CD4-positive, CD25-positive, alpha-beta regulatory T cell (primary cell): Measurements from ENCODE around the gene PDGFD. TPM values are rescaled to one million over a fixed set of nuclear protein-coding genes. Genes with fewer than 3 reads are reported as not detected.

ENCODE experiments used
- ATAC-seq, 2 donors: fragments of 150-1000 bp; cut with Tn5 transposase; one replicate each; pipeline ENCODE4 v1.10.0; 2021; ENCODE audit warnings: low read depth in 2 of 2, moderate number of reproducible peaks in 2 of 2, moderate library complexity in 1 of 2
- DNase-seq, 3 donors: peaks; one replicate each; pipeline versions ENCODE4 v3.0.0 to v3.0.0-alpha.2; 2012 to 2022; ENCODE audit warnings: mixed read lengths in 1 of 3
- H3K27ac ChIP-seq: one replicate; pipeline ENCODE4 v1.7.0; 2013; ENCODE audit warnings: mild to moderate bottlenecking, low read length; ENCODE audit not compliant: insufficient read depth, poor library complexity, severe bottlenecking
- H3K27me3 ChIP-seq: one replicate; pipeline ENCODE4 v1.7.0; 2013; ENCODE audit warnings: low read length; ENCODE audit not compliant: control insufficient read depth, insufficient read depth
- H3K36me3 ChIP-seq: one replicate; pipeline ENCODE4 v1.7.0; 2013; ENCODE audit warnings: mild to moderate bottlenecking, low read length, moderate library complexity; ENCODE audit not compliant: control insufficient read depth, insufficient read depth
- H3K4me1 ChIP-seq: 2 replicates; pipeline ENCODE4 v1.7.0; 2013; ENCODE audit warnings: mild to moderate bottlenecking, low read length; ENCODE audit not compliant: insufficient read depth, control insufficient read depth, poor library complexity, severe bottlenecking
- H3K4me3 ChIP-seq: one replicate; pipeline ENCODE4 v1.7.0; 2013; ENCODE audit warnings: low read depth, mild to moderate bottlenecking, low read length, moderate library complexity
- H3K9me3 ChIP-seq, 2 experiments: 1 replicate in 1 of 2; 2 replicates in 1 of 2; pipeline ENCODE4 v1.7.0; 2013; ENCODE audit warnings: low read length in 2 of 2, mild to moderate bottlenecking in 1 of 2, moderate library complexity in 1 of 2; ENCODE audit not compliant: control insufficient read depth in 2 of 2
- H3K27ac Mint-ChIP-seq, 3 donors: one replicate each; pipeline ENCODE4 v1.8.0; 2020 to 2022; ENCODE audit warnings: mild to moderate bottlenecking in 3 of 3, mixed read lengths in 3 of 3, moderate library complexity in 2 of 3
- H3K27me3 Mint-ChIP-seq: one replicate; pipeline ENCODE4 v1.8.0; 2022; ENCODE audit warnings: mild to moderate bottlenecking, mixed read lengths
- H3K36me3 Mint-ChIP-seq: one replicate; pipeline ENCODE4 v1.8.0; 2020; ENCODE audit warnings: mixed read lengths
- H3K4me1 Mint-ChIP-seq, 4 donors: one replicate each; pipeline ENCODE4 v1.8.0; 2020 to 2022; ENCODE audit warnings: mixed read lengths in 4 of 4, mild to moderate bottlenecking in 1 of 4
- H3K4me3 Mint-ChIP-seq, 4 donors: one replicate each; pipeline ENCODE4 v1.8.0; 2020 to 2022; ENCODE audit warnings: mild to moderate bottlenecking in 4 of 4, mixed read lengths in 4 of 4, moderate library complexity in 3 of 4
- H3K9me3 Mint-ChIP-seq, 7 donors: one replicate each; pipeline ENCODE4 v1.8.0; 2020 to 2022; ENCODE audit warnings: mixed read lengths in 7 of 7, mild to moderate bottlenecking in 3 of 7, moderate library complexity in 2 of 7
- polyA plus RNA-seq, 4 donors: library from polyadenylated mRNA; unstranded; fragments of 300-500 nt; fragmentation: Illumina TruSeq; gene quantifications; one replicate each; pipeline ENCODE4 v1.2.3, GENCODE V29; 2021
- total RNA-seq: library from RNA; stranded (reverse); gene quantifications from one replicate; pipeline ENCODE4 v1.2.3, GENCODE V29; 2022

The PDGFD gene
- total and polyA plus RNA-seq, 5 donors from 2014 or later = 0.05 TPM; not detected in 4

- no peaks in the 10 kb centered on the region for H3K36me3 Mint-ChIP-seq
- no peak overlapping the region for H3K4me3 Mint-ChIP-seq
- Histone ChIP-seq H3K27ac (no peak overlapping the region), H3K4me3 (no peak overlapping the region), H3K4me1 (no peaks in the 10 kb centered on the region), H3K27me3 (no peaks in the 10 kb centered on the region), H3K36me3 (no peaks in the 10 kb centered on the region), H3K9me3 (peaks cover 0 to 6% of the 10 kb centered on the region in 2 experiments)
- ATAC-seq (no peak), DNase-seq (no peak)
- H3K27ac Mint-ChIP-seq = no peak overlapping the region
- H3K9me3 Mint-ChIP-seq = peaks cover 3 to 14% (median 6%) of the 10 kb centered on the region in 7 donors
- no peaks in the 10 kb centered on the region for H3K27me3 Mint-ChIP-seq
- H3K4me1 Mint-ChIP-seq = no peaks in the 10 kb centered on the region
These were observed 270.6 kb downstream of the PDGFD start for GRCh38 chr11:103893371-103893770.

- H3K27ac Mint-ChIP-seq = no peak overlapping the region
- H3K4me3 Mint-ChIP-seq = no peak overlapping the region
- H3K36me3 ChIP-seq = no peaks in the 10 kb centered on the region
- H3K27me3 Mint-ChIP-seq = no peaks in the 10 kb centered on the region
- no peak for ATAC-seq
- no peaks in the 10 kb centered on the region for H3K36me3 Mint-ChIP-seq
- peaks cover 0 to 6% of the 10 kb centered on the region in 2 experiments for H3K9me3 ChIP-seq
- H3K27ac ChIP-seq = no peak overlapping the region
- H3K4me3 ChIP-seq = no peak overlapping the region
- no peaks in the 10 kb centered on the region for H3K27me3 ChIP-seq
- peaks cover 3 to 14% (median 6%) of the 10 kb centered on the region in 7 donors for H3K9me3 Mint-ChIP-seq
- DNase-seq = no peak
- H3K4me1 ChIP-seq = no peaks in the 10 kb centered on the region
- no peaks in the 10 kb centered on the region for H3K4me1 Mint-ChIP-seq
These were observed 271.3 kb downstream of the PDGFD start for GRCh38 chr11:103892603-103893002.

GRCh38 chr11:103890654-103891053 is 273.3 kb downstream of the PDGFD start:
- no peaks in the 10 kb centered on the region for H3K36me3 ChIP-seq
- Mint-ChIP-seq H3K4me3 (no peak overlapping the region), H3K36me3 (no peaks in the 10 kb centered on the region), H3K27me3 (no peaks in the 10 kb centered on the region), H3K4me1 (no peaks in the 10 kb centered on the region), H3K27ac (no peak overlapping the region), H3K9me3 (peaks cover 3 to 14% (median 6%) of the 10 kb centered on the region in 7 donors)
- H3K4me3 ChIP-seq = no peak overlapping the region
- ATAC-seq (no peak), DNase-seq (no peak)
- H3K27ac ChIP-seq = no peak overlapping the region
- H3K9me3 ChIP-seq = peaks cover 0 to 6% of the 10 kb centered on the region in 2 experiments
- H3K27me3 ChIP-seq = no peaks in the 10 kb centered on the region
- H3K4me1 ChIP-seq = no peaks in the 10 kb centered on the region

- H3K4me3 ChIP-seq = no peak overlapping the region
- peaks cover 0 to 6% of the 10 kb centered on the region in 2 experiments for H3K9me3 ChIP-seq
- ATAC-seq (no peak), DNase-seq (no peak)
- H3K27me3 ChIP-seq = no peaks in the 10 kb centered on the region
- H3K36me3 ChIP-seq = no peaks in the 10 kb centered on the region
- H3K27me3 Mint-ChIP-seq = no peaks in the 10 kb centered on the region
- H3K36me3 Mint-ChIP-seq = no peaks in the 10 kb centered on the region
- H3K27ac ChIP-seq = no peak overlapping the region
- H3K9me3 Mint-ChIP-seq = peaks cover 3 to 14% (median 6%) of the 10 kb centered on the region in 7 donors
- H3K27ac Mint-ChIP-seq = no peak overlapping the region
- no peak overlapping the region for H3K4me3 Mint-ChIP-seq
- H3K4me1 Mint-ChIP-seq = no peaks in the 10 kb centered on the region
- no peaks in the 10 kb centered on the region for H3K4me1 ChIP-seq
These were observed 274.3 kb downstream of the PDGFD start for GRCh38 chr11:103889679-103890078.

- no peak overlapping the region for H3K4me3 Mint-ChIP-seq
- Histone ChIP-seq H3K4me3 (no peak overlapping the region), H3K36me3 (no peaks in the 10 kb centered on the region), H3K9me3 (peaks cover 0 to 6% of the 10 kb centered on the region in 2 experiments), H3K27me3 (no peaks in the 10 kb centered on the region), H3K4me1 (no peaks in the 10 kb centered on the region), H3K27ac (no peak overlapping the region)
- no peak for ATAC-seq
- no peaks in the 10 kb centered on the region for H3K36me3 Mint-ChIP-seq
- no peak for DNase-seq
- H3K4me1 Mint-ChIP-seq = no peaks in the 10 kb centered on the region
- peaks cover 1 to 14% (median 6%) of the 10 kb centered on the region in 7 donors for H3K9me3 Mint-ChIP-seq
- no peaks in the 10 kb centered on the region for H3K27me3 Mint-ChIP-seq
- H3K27ac Mint-ChIP-seq = no peak overlapping the region
These were observed 275.4 kb downstream of the PDGFD start for GRCh38 chr11:103888541-103888951.

GRCh38 chr11:103887001-103887658 is 276.8 kb downstream of the PDGFD start:
- Mint-ChIP-seq H3K27me3 (no peaks in the 10 kb centered on the region), H3K9me3 (peaks cover 0 to 14% (median 6%) of the 10 kb centered on the region in 7 donors), H3K4me3 (no peak overlapping the region), H3K36me3 (no peaks in the 10 kb centered on the region), H3K4me1 (no peaks in the 10 kb centered on the region), H3K27ac (no peak overlapping the region)
- H3K9me3 ChIP-seq = peaks cover 0 to 6% of the 10 kb centered on the region in 2 experiments
- H3K4me1 ChIP-seq = no peaks in the 10 kb centered on the region
- no peaks in the 10 kb centered on the region for H3K36me3 ChIP-seq
- no peak overlapping the region for H3K4me3 ChIP-seq
- ATAC-seq (no peak), DNase-seq (no peak)
- no peak overlapping the region for H3K27ac ChIP-seq
- no peaks in the 10 kb centered on the region for H3K27me3 ChIP-seq

GRCh38 chr11:103883856-103884255 is 280.1 kb downstream of the PDGFD start:
- Histone ChIP-seq H3K4me1 (no peaks in the 10 kb centered on the region), H3K36me3 (no peaks in the 10 kb centered on the region), H3K9me3 (no peaks in the 10 kb centered on the region), H3K27ac (no peak overlapping the region), H3K4me3 (no peak overlapping the region), H3K27me3 (no peaks in the 10 kb centered on the region)
- Mint-ChIP-seq H3K27me3 (no peaks in the 10 kb centered on the region), H3K27ac (no peak overlapping the region), H3K4me1 (no peaks in the 10 kb centered on the region), H3K9me3 (peaks cover 0 to 5% (median 2%) of the 10 kb centered on the region in 7 donors), H3K4me3 (no peak overlapping the region), H3K36me3 (no peaks in the 10 kb centered on the region)
- no peak for ATAC-seq
- no peak for DNase-seq

GRCh38 chr11:103883291-103883690 is 280.7 kb downstream of the PDGFD start:
- no peak for DNase-seq
- Mint-ChIP-seq H3K36me3 (no peaks in the 10 kb centered on the region), H3K27ac (no peak overlapping the region), H3K4me1 (no peaks in the 10 kb centered on the region), H3K9me3 (peaks cover 0 to 4% (median 0%) of the 10 kb centered on the region in 7 donors), H3K4me3 (no peak overlapping the region), H3K27me3 (no peaks in the 10 kb centered on the region)
- Histone ChIP-seq H3K9me3 (no peaks in the 10 kb centered on the region), H3K36me3 (no peaks in the 10 kb centered on the region), H3K4me3 (no peak overlapping the region), H3K27ac (no peak overlapping the region), H3K27me3 (no peaks in the 10 kb centered on the region), H3K4me1 (no peaks in the 10 kb centered on the region)
- ATAC-seq = no peak
